DOHH2 (cell line): ENCODE data around the gene SSBP3.

Source experiments
- H3F3A ChIP-seq: fragments of 200-600 bp; sonication (generic), shearing (Covaris generic); 2 replicates; pipeline ENCODE4 v1.6.0; 2016; ENCODE audit warnings: antibody characterized with exemption, mild to moderate bottlenecking; ENCODE audit not compliant: control insufficient read depth, insufficient read depth
- H3K27ac ChIP-seq: fragments of 200-600 bp; sonication (generic); 2 replicates; pipeline ENCODE4 v1.5.1; 2014; ENCODE audit warnings: low read depth, mild to moderate bottlenecking, low read length, moderate library complexity
- H3K27me3 ChIP-seq: fragments of 200-600 bp; sonication (generic); 2 replicates; pipeline ENCODE4 v1.6.1; 2014; ENCODE audit warnings: mild to moderate bottlenecking, low read length, mixed read lengths; ENCODE audit not compliant: control insufficient read depth
- H3K36me3 ChIP-seq: fragments of 200-600 bp; sonication (generic); 2 replicates; pipeline ENCODE4 v1.6.1; 2014; ENCODE audit warnings: mild to moderate bottlenecking, low read length, moderate library complexity, mixed read lengths; ENCODE audit not compliant: control insufficient read depth
- H3K4me1 ChIP-seq: fragments of 200-600 bp; sonication (generic); 2 replicates; pipeline ENCODE4 v1.6.1; 2014; ENCODE audit warnings: mild to moderate bottlenecking, low read length, mixed read lengths; ENCODE audit not compliant: control insufficient read depth
- H3K4me2 ChIP-seq: fragments of 200-600 bp; sonication (generic); 2 replicates; pipeline ENCODE4 v1.6.0; 2014; ENCODE audit warnings: mild to moderate bottlenecking, low read length, moderate library complexity
- H3K4me3 ChIP-seq: fragments of 200-600 bp; sonication (generic); 2 replicates; pipeline ENCODE4 v1.5.1; 2014; ENCODE audit warnings: mild to moderate bottlenecking, low read length, mixed read lengths
- H3K79me2 ChIP-seq: fragments of 200-600 bp; sonication (generic); 2 replicates; pipeline ENCODE4 v1.6.1; 2014; ENCODE audit warnings: mild to moderate bottlenecking, low read length, mixed read lengths; ENCODE audit not compliant: control insufficient read depth
- H3K9me2 ChIP-seq: fragments of 200-600 bp; sonication (generic); replicated peaks from 2 replicates; pipeline ENCODE4 v1.6.1; 2014; ENCODE audit warnings: mild to moderate bottlenecking, low read length, mixed read lengths; ENCODE audit not compliant: control insufficient read depth
- H3K9me3 ChIP-seq: fragments of 200-600 bp; sonication (generic); 2 replicates; pipeline ENCODE4 v1.6.1; 2014; ENCODE audit warnings: antibody characterized with exemption, low read length, mixed read lengths; ENCODE audit not compliant: control insufficient read depth, insufficient read depth
- H4K20me1 ChIP-seq: fragments of 200-600 bp; sonication (generic); 2 replicates; pipeline ENCODE4 v1.6.0; 2014; ENCODE audit warnings: low read depth, mild to moderate bottlenecking, antibody characterized with exemption, low read length, moderate library complexity; ENCODE audit not compliant: control insufficient read depth, insufficient read depth
- EZH2phosphoT487 ChIP-seq: fragments of 200-600 bp; sonication (generic); IDR thresholded peaks from 2 replicates; pipeline ENCODE4 v1.6.1; 2017; ENCODE audit warnings: borderline replicate concordance, mild to moderate bottlenecking, antibody characterized with exemption, low read length, moderate library complexity, mixed read lengths
- TF ChIP-seq, protein P1 (sequence below): fragments of 200-600 bp; sonication (generic); IDR thresholded peaks from one replicate; pipeline ENCODE4 v1.5.1; 2014; ENCODE audit warnings: antibody characterized with exemption, mild to moderate bottlenecking, low read depth, low read length; ENCODE audit not compliant: poor library complexity, severe bottlenecking

The SSBP3 gene

DNA sequence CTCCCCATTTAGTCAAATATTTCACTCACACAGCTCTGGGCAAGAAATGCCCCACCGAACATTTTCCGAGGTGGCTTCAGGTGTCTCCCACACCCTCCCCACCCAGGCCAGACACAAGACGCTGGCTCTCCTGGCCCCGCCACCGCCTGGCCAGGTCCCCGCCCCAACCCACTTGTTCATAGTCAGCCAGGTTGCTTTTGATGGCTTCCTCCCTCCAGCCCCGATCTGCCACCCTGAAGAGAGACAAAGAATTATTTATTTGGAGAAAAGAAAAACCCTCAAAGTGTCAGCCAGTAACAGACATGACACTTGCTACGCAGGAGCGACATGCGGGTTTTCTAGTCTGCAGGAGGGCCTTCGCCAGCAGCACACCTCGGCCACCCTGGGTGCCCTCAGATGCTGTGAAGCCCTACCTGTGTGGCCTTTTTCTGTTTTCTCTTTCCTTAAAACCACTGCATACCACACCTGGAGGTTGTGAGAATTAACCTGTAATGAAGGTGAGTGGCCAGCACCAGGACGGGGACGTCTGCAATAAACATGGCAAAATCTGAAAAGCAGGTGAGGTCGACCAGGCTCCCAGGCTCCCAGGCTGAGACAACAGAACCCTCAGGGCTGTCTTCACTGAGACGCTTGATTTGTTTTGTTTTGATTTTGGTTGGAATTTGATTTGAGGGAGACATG is 27.2 kb downstream of the SSBP3 start:
- Histone ChIP-seq H3K4me2 (peak overlapping the region; percentile 74), H3K27ac (peak overlapping the region; percentile 90), H3K36me3 (no peaks in the 10 kb centered on the region; the same call in 1 of the 2 replicates), H3K4me3 (peak overlapping the region; percentile 72; the same call in 1 of the 2 replicates), H3K9me3 (no peaks in the 10 kb centered on the region), H4K20me1 (no peaks in the 10 kb centered on the region), H3K27me3 (no peaks in the 10 kb centered on the region), H3K9me2 (no peaks in the 10 kb centered on the region), H3F3A (0 out of 2 replicates have a peak, but pooled peaks cover 5% of the 10 kb centered on the region), H3K79me2 (peaks cover 34% of the 10 kb centered on the region), H3K4me1 (peaks cover 55% of the 10 kb centered on the region)
- TF ChIP-seq, protein P1, sequence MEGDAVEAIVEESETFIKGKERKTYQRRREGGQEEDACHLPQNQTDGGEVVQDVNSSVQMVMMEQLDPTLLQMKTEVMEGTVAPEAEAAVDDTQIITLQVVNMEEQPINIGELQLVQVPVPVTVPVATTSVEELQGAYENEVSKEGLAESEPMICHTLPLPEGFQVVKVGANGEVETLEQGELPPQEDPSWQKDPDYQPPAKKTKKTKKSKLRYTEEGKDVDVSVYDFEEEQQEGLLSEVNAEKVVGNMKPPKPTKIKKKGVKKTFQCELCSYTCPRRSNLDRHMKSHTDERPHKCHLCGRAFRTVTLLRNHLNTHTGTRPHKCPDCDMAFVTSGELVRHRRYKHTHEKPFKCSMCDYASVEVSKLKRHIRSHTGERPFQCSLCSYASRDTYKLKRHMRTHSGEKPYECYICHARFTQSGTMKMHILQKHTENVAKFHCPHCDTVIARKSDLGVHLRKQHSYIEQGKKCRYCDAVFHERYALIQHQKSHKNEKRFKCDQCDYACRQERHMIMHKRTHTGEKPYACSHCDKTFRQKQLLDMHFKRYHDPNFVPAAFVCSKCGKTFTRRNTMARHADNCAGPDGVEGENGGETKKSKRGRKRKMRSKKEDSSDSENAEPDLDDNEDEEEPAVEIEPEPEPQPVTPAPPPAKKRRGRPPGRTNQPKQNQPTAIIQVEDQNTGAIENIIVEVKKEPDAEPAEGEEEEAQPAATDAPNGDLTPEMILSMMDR: no peak
- no peak for TF ChIP-seq EZH2phosphoT487

DNA sequence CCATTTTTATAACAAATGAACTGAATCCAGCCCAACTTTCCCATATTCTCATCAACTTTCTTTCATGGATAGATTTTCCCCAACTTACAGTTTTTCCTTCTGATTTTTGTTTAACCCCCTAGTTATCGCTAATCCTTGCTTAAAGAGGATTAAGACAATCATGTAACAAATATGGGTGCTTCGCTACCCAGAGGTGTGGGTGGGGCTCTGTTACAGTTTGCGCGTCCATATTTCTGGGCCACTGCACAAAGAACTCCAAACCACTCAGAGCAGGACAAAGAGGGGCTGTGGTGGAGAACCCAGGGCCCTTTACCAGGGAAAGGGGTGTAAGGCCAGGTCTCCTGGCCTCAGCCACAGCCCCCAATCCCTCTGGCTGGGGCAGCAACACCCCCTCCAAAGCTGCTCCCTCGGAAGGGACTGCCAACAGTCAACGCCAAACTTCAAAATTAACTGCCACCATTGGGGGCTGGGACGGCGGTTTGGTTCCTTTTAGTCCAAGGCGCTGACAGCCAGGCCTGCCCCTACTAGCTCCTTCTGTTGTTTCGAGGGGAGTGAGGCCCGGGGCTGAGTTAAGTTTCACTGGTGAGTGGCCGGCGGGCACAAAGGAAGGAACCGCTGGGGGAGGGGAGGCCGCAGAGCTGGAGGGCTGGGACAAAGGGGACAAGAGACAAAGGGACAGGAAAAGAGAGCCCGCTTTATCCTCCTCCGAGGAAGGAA is 27.9 kb downstream of the SSBP3 start:
- Histone ChIP-seq H3K4me2 (peak overlapping the region; percentile 74), H3K36me3 (no peaks in the 10 kb centered on the region; the same call in 1 of the 2 replicates), H3K27me3 (no peaks in the 10 kb centered on the region), H3F3A (0 out of 2 replicates have a peak, but pooled peaks cover 5% of the 10 kb centered on the region), H3K27ac (peak overlapping the region; percentile 90), H3K4me1 (peaks cover 62% of the 10 kb centered on the region), H3K9me3 (no peaks in the 10 kb centered on the region), H3K4me3 (peak overlapping the region; percentile 72), H3K79me2 (peaks cover 38% of the 10 kb centered on the region), H3K9me2 (no peaks in the 10 kb centered on the region), H4K20me1 (no peaks in the 10 kb centered on the region)
- TF ChIP-seq, protein P1: no peak
- TF ChIP-seq EZH2phosphoT487: no peak

DNA sequence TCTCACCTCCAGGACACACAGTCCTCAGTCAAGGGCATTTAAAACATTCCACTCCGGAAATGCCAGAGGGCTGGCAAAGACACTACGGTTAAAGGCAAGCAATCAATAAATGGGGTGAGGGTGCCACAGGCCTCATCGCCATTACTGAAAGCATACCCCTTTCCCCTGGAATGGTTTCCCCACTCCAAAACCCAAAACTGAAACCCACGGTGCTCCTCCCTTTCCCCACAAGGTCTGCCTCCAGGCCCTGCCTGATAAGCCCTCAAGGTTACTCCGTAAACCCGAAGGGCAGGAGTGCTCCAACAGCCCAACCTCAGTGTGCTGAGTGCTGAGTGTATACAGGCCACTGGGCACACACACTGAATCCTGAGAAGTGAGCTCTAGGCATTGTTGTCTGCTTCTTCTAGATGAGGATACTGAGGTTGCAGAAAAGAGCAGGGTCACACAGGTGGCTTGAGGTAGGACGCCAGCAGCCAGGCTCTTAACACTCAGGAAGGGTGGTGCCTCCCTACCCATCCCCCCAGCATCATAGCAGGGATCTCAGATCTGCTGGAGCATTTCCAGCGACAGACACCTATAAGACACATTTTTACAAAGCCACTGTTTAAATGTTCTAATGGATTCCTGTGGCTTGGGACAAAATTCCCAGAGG is 29.0 kb downstream of the SSBP3 start:
- H4K20me1 ChIP-seq: no peaks in the 10 kb centered on the region
- H3K4me3 ChIP-seq: peak overlapping the region; percentile 72
- H3K4me1 ChIP-seq: peaks cover 74% of the 10 kb centered on the region
- H3K27me3 ChIP-seq: no peaks in the 10 kb centered on the region
- no peaks in the 10 kb centered on the region; the same call in 1 of the 2 replicates for H3K36me3 ChIP-seq
- no peak for TF ChIP-seq EZH2phosphoT487
- TF ChIP-seq, protein P1: no peak
- no peaks in the 10 kb centered on the region for H3K9me3 ChIP-seq
- H3K4me2 ChIP-seq: peak overlapping the region; percentile 74
- peaks cover 44% of the 10 kb centered on the region for H3K79me2 ChIP-seq
- H3K27ac ChIP-seq: peak overlapping the region; percentile 90
- no peaks in the 10 kb centered on the region for H3K9me2 ChIP-seq
- H3F3A ChIP-seq: 0 out of 2 replicates have a peak, but pooled peaks cover 5% of the 10 kb centered on the region
